RWPE2 (cell line): ENCODE results near the gene BLACAT1.

Experiments used
- ATAC-seq: fragments of 200-7000 bp; cut with Tn5 transposase; 3 replicates; pipeline ENCODE4 v1.9.1; 2021; ENCODE audit warnings: low read depth
- DNase-seq: peaks from one replicate; pipeline ENCODE4 v3.0.0-alpha.2; 2020; ENCODE audit warnings: low spot score
- H3K27ac ChIP-seq: fragments of 450-650 bp; 2 replicates; pipeline ENCODE4 v1.5.1; 2017; ENCODE audit warnings: mild to moderate bottlenecking; ENCODE audit not compliant: poor library complexity, severe bottlenecking
- H3K27me3 ChIP-seq: fragments of 250-450 bp; sonication (Bioruptor Pico); 2 replicates; pipeline ENCODE4 v1.5.1; 2021; ENCODE audit warnings: mild to moderate bottlenecking, moderate library complexity; ENCODE audit not compliant: insufficient read depth, poor library complexity, severe bottlenecking
- H3K36me3 ChIP-seq: fragments of 250-450 bp; sonication (Bioruptor Pico); 2 replicates; pipeline ENCODE4 v1.5.1; 2020; ENCODE audit warnings: low read depth, mild to moderate bottlenecking, moderate library complexity
- H3K4me1 ChIP-seq: fragments of 250-450 bp; sonication (Bioruptor Pico); 2 replicates; pipeline ENCODE4 v1.5.1; 2021; ENCODE audit warnings: mild to moderate bottlenecking, moderate library complexity; ENCODE audit not compliant: insufficient read depth, poor library complexity, severe bottlenecking
- H3K4me3 ChIP-seq: fragments of 250-450 bp; sonication (Bioruptor Pico); 2 replicates; pipeline ENCODE4 v1.5.1; 2021; ENCODE audit warnings: mild to moderate bottlenecking, moderate library complexity; ENCODE audit not compliant: severe bottlenecking
- H3K9me3 ChIP-seq: fragments of 250-450 bp; sonication (Bioruptor Pico); 2 replicates; pipeline ENCODE4 v1.5.1; 2021; ENCODE audit warnings: mild to moderate bottlenecking, moderate library complexity; ENCODE audit not compliant: severe bottlenecking
- CTCF ChIP-seq: fragments of 450-650 bp; IDR thresholded peaks from one replicate; pipeline ENCODE4 v1.5.1; 2017; ENCODE audit warnings: mild to moderate bottlenecking, moderate library complexity; ENCODE audit not compliant: poor library complexity, severe bottlenecking

BLACAT1 gene

GRCh38 chr1:205438213-205439158 lies 17.4 kb downstream of the BLACAT1 start:
- peak; percentile 66 for TF ChIP-seq CTCF
- no peaks in the 10 kb centered on the region for H3K27me3 ChIP-seq
- DNase-seq (peak; percentile 80), ATAC-seq (peak; percentile 46)
- no peak overlapping the region for H3K27ac ChIP-seq
- H3K4me3 ChIP-seq = no peak overlapping the region
- no peaks in the 10 kb centered on the region for H3K9me3 ChIP-seq
- peaks cover 30% of the 10 kb centered on the region for H3K4me1 ChIP-seq
- 0 out of 2 replicates have a peak, but pooled peaks cover 5% of the 10 kb centered on the region for H3K36me3 ChIP-seq

GRCh38 chr1:205437570-205437969 lies 18.3 kb downstream of the BLACAT1 start:
- Histone ChIP-seq H3K4me1 (peaks cover 28% of the 10 kb centered on the region), H3K9me3 (no peaks in the 10 kb centered on the region), H3K4me3 (no peak overlapping the region), H3K27ac (no peak overlapping the region), H3K36me3 (0 out of 2 replicates have a peak, but pooled peaks cover 5% of the 10 kb centered on the region), H3K27me3 (no peaks in the 10 kb centered on the region)
- no peak for DNase-seq
- no peak for ATAC-seq
- no peak for TF ChIP-seq CTCF

- no peak overlapping the region for H3K27ac ChIP-seq
- DNase-seq (peak; percentile 19), ATAC-seq (no peak)
- no peak for TF ChIP-seq CTCF
- no peak overlapping the region for H3K4me3 ChIP-seq
- 0 out of 2 replicates have a peak, but pooled peaks cover 5% of the 10 kb centered on the region for H3K36me3 ChIP-seq
- H3K27me3 ChIP-seq = no peaks in the 10 kb centered on the region
- H3K4me1 ChIP-seq = peaks cover 21% of the 10 kb centered on the region
- H3K9me3 ChIP-seq = no peaks in the 10 kb centered on the region
Measured at GRCh38 chr1:205436776-205437410, 19.0 kb downstream of the BLACAT1 start.

- Histone ChIP-seq H3K27me3 (no peaks in the 10 kb centered on the region), H3K4me1 (peaks cover 13% of the 10 kb centered on the region), H3K36me3 (0 out of 2 replicates have a peak, but pooled peaks cover 5% of the 10 kb centered on the region), H3K4me3 (no peak overlapping the region), H3K27ac (no peak overlapping the region), H3K9me3 (no peaks in the 10 kb centered on the region)
- ATAC-seq (no peak), DNase-seq (peak; percentile 23)
- no peak for TF ChIP-seq CTCF
Measured at GRCh38 chr1:205435578-205436573, 20.0 kb downstream of the BLACAT1 start.
